HepG2 (cell line): Measurements from ENCODE around the gene GTF2I. TPM values are rescaled to one million over a fixed set of nuclear protein-coding genes. Genes with fewer than 3 reads are reported as not detected.
A peak's percentile ranks its signal among the peaks of the same experiment; 100 is the strongest.

Experiments used
- ATAC-seq: fragments of 200-7000 bp; cut with Tn5 transposase; 3 replicates; pipeline ENCODE4 v1.9.1; 2020; ENCODE audit warnings: mild to moderate bottlenecking, moderate library complexity
- BruUV-seq: library from RNA; stranded (reverse); fragments of 400-500 nt; replicated peaks from 2 replicates; lab custom pipeline; 2021; lab: Mats Ljungman, UMichigan
- CTCF ChIA-PET: fragments of 300-600 bp; formaldehyde crosslinking; extraction: SDS; loops from one replicate; lab custom pipeline; 2021; ENCODE audit warnings: low total read pairs, inconsistent platforms, low intra/inter-chr PET ratio; lab: Yijun Ruan, JAX
- POLR2A ChIA-PET: fragments of 350-600 bp; sonication (Branson Sonifier 250); formaldehyde crosslinking; loops from one replicate; lab custom pipeline; 2020; ENCODE audit warnings: antibody characterized with exemption, inconsistent platforms; lab: Yijun Ruan, JAX
- DNase-seq: peaks from one replicate; pipeline ENCODE4 v3.0.0-alpha.2; 2015; ENCODE audit warnings: low spot score
- FAIRE-seq: peaks from 3 replicates; lab custom pipeline; 2011; peaks lifted over from hg19 to GRCh38; lab: Jason Lieb, UNC
- H2AFZ ChIP-seq: one replicate; pipeline ENCODE4 v1.6.1; 2011; ENCODE audit warnings: low read length, inconsistent platforms
- H3K27ac ChIP-seq: fragments of 300-600 bp; 3 replicates; pipeline ENCODE4 v1.8.0; 2011; ENCODE audit warnings: mixed run types, mild to moderate bottlenecking, mixed read lengths, low read length, inconsistent platforms; ENCODE audit not compliant: insufficient read depth; ENCODE audit errors: extremely low read length
- H3K27me3 ChIP-seq, 2 experiments: fragments of 200-600 bp in 1 of 2; 2 replicates in 1 of 2; 3 replicates in 1 of 2; pipeline versions ENCODE4 v1.6.0 to v1.8.0; 2011; ENCODE audit warnings: low read length in 2 of 2, mild to moderate bottlenecking in 2 of 2, moderate library complexity in 2 of 2, inconsistent platforms in 1 of 2; ENCODE audit not compliant: insufficient read depth in 2 of 2, control insufficient read depth in 1 of 2
- H3K36me3 ChIP-seq, 2 experiments: fragments of 200-600 bp in 1 of 2; replicated peaks in 1 of 2; 2 replicates in 1 of 2; 3 replicates in 1 of 2; pipeline versions ENCODE4 v1.5.1 to v1.8.0; 2011; ENCODE audit warnings: low read length in 2 of 2, inconsistent platforms in 1 of 2; ENCODE audit not compliant: insufficient read depth in 2 of 2, control insufficient read depth in 1 of 2
- H3K4me1 ChIP-seq: 2 replicates; pipeline ENCODE4 v1.5.1; 2012; ENCODE audit warnings: low read length, inconsistent platforms; ENCODE audit not compliant: insufficient read depth
- H3K4me2 ChIP-seq: 2 replicates; pipeline ENCODE4 v1.6.0; 2011; ENCODE audit warnings: low read depth, low read length, inconsistent platforms
- H3K4me3 ChIP-seq, 3 experiments: fragments of 200-600 bp in 1 of 3; sonication (generic), shearing (Covaris generic) in 1 of 3; replicated peaks in 1 of 3; 2 replicates each; pipeline ENCODE4 v1.5.1; 2011 to 2016; ENCODE audit warnings: low read length in 3 of 3, inconsistent platforms in 2 of 3, low read depth in 2 of 3, mild to moderate bottlenecking in 2 of 3, control low read depth in 1 of 3, mixed read lengths in 1 of 3; ENCODE audit not compliant: insufficient read depth in 1 of 3
- H3K79me2 ChIP-seq: one replicate; pipeline ENCODE4 v1.6.1; 2011; ENCODE audit warnings: low read length, inconsistent platforms; ENCODE audit not compliant: insufficient read depth
- H3K9ac ChIP-seq: 2 replicates; pipeline ENCODE4 v1.6.0; 2011; ENCODE audit warnings: mild to moderate bottlenecking, low read depth, low read length, inconsistent platforms; ENCODE audit not compliant: insufficient read depth
- H3K9me3 ChIP-seq: 2 replicates; pipeline ENCODE4 v1.5.1; 2012; ENCODE audit warnings: mild to moderate bottlenecking, low read length
- H4K20me1 ChIP-seq: 2 replicates; pipeline ENCODE4 v1.6.0; 2011; ENCODE audit warnings: inconsistent platforms, mild to moderate bottlenecking, low read length, moderate library complexity; ENCODE audit not compliant: insufficient read depth
- MEF2D ChIP-seq: sonication (generic); formaldehyde crosslinking; IDR thresholded peaks from 2 replicates; pipeline ENCODE4 v1.5.1; 2020; ENCODE audit warnings: mild to moderate bottlenecking, missing genetic modification reagents
- NONO ChIP-seq, 2 experiments: fragments of 450-650 bp in 1 of 2; sonication (generic) in 1 of 2; formaldehyde crosslinking in 1 of 2; IDR thresholded peaks in 1 of 2; conservative IDR thresholded peaks in 1 of 2; 2 replicates each; pipeline versions ENCODE4 v1.6.1 to v1.8.0; 2017 to 2022; ENCODE audit warnings: mild to moderate bottlenecking in 1 of 2, missing genetic modification reagents in 1 of 2, moderate library complexity in 1 of 2
- RAD51 ChIP-seq: fragments of 450-650 bp; IDR thresholded peaks from 2 replicates; pipeline ENCODE4 v1.6.1; 2016; ENCODE audit warnings: borderline replicate concordance
- RBM22 ChIP-seq: fragments of 200-400 bp; formaldehyde crosslinking; optimal IDR thresholded peaks from 2 replicates; pipeline ENCODE3; 2017; ENCODE audit warnings: mild to moderate bottlenecking, low read length, moderate library complexity
- STAT6 ChIP-seq: sonication (generic); formaldehyde crosslinking; IDR thresholded peaks from 2 replicates; pipeline ENCODE4 v1.4.0; 2020; ENCODE audit warnings: missing genetic modification reagents, mild to moderate bottlenecking, borderline replicate concordance
- TFAP4 ChIP-seq: sonication (generic); IDR thresholded peaks from 2 replicates; pipeline ENCODE4 v1.6.1; 2016; ENCODE audit warnings: low read depth, borderline replicate concordance
- ZBTB38 ChIP-seq: sonication (generic); formaldehyde crosslinking; IDR thresholded peaks from 2 replicates; pipeline ENCODE4 v1.5.1; 2020; ENCODE audit warnings: mild to moderate bottlenecking, missing genetic modification reagents
- ZNF703 ChIP-seq: sonication (generic); formaldehyde crosslinking; IDR thresholded peaks from 2 replicates; pipeline ENCODE4 v1.5.1; 2020; ENCODE audit warnings: missing genetic modification reagents, mild to moderate bottlenecking, moderate library complexity, borderline replicate concordance
- ZNF709 ChIP-seq: sonication (generic); formaldehyde crosslinking; IDR thresholded peaks from 2 replicates; pipeline ENCODE4 v1.5.0; 2020; ENCODE audit warnings: mild to moderate bottlenecking, missing genetic modification reagents
- ZNF740 ChIP-seq: sonication (generic); formaldehyde crosslinking; IDR thresholded peaks from 2 replicates; pipeline ENCODE4 v1.4.0; 2020; ENCODE audit warnings: missing genetic modification reagents
- WGBS: methylation state at CpG from one replicate; pipeline ENCODE4 v1.1.6; 2017; ENCODE audit warnings: low lambda C conversion rate; 5-methylcytosine and 5-hydroxymethylcytosine counted together
- in situ Hi-C: cut with HindIII; loops from 2 replicates; pipeline ENCODE4 v1.10.0; 2017; ENCODE audit warnings: low pct_unique_long_range_greater_than_20kb; ENCODE audit not compliant: extremely low pct_ligation_motif_present
- intact Hi-C: fragments of 100-400 bp; cut with micrococcal nuclease; formaldehyde crosslinking; loops from one replicate; pipeline ENCODE4 v1.10.0; 2022; ENCODE audit not compliant: unreplicated experiment
- polyA plus RNA-seq, 8 experiments: library from polyadenylated mRNA; depleted of rRNA in 3 of 8; stranded (reverse) in 7 of 8; unstranded in 1 of 8; fragments of >200 nt; fragmentation: Illumina TruSeq in 4 of 8; extraction: Trizol in 4 of 8; gene quantifications; 2 replicates each; pipeline versions ENCODE4 v1.2.1 to v1.2.3, GENCODE V29; 2011 to 2016; ENCODE audit warnings: low read depth in 4 of 8, missing spikeins in 1 of 8, mixed read lengths in 1 of 8; ENCODE audit not compliant: insufficient read depth in 1 of 8
- total RNA-seq, 5 experiments: library from RNA; depleted of rRNA; stranded (reverse); fragments of >200 nt; fragmentation: Illumina TruSeq; extraction: Trizol; gene quantifications; 2 replicates each; pipeline ENCODE4 v1.2.3, GENCODE V29; 2016; ENCODE audit warnings: low read depth in 1 of 5

The GTF2I gene
- total and polyA plus RNA-seq, 2 of the 13 experiments (the other 11 are each of a cell fraction or from before 2014, with no cell fraction given): 74.6 to 125 TPM

- TF ChIP-seq MEF2D (CRISPR knock-in tag) (no peak), ZBTB38 (CRISPR knock-in tag) (no peak), ZNF740 (CRISPR knock-in tag) (no peak)
Measured at GRCh38 chr7:74684921-74685320, 27.4 kb downstream of the GTF2I start (continued).

GRCh38 chr7:74690474-74690873 lies 33.0 kb downstream of the GTF2I start:
- CTCF ChIA-PET: no interaction called here
- ATAC-seq: no peak
- TF ChIP-seq RBM22 (peak; percentile 80), ZNF709 (CRISPR knock-in tag) (no peak), RAD51 (no peak), TFAP4 (no peak), NONO (IDR thresholded peaks at IDR 0.05) (no peak), NONO (CRISPR knock-in tag; conservative IDR thresholded peaks at IDR 0.05) (no peak), ZNF703 (no peak), STAT6 (CRISPR knock-in tag) (no peak)
- TF ChIP-seq, all 625 proteins: peak for 1
- intact Hi-C loops: no loop called here
- Histone ChIP-seq H4K20me1 (peaks cover 15% of the 10 kb centered on the region), H3K36me3 (peaks cover 25 to 73% of the 10 kb centered on the region in 2 experiments), H3K4me1 (no peaks in the 10 kb centered on the region), H3K27ac (no peak overlapping the region), H3K9ac (no peak overlapping the region), H3K27me3 (no peaks in the 10 kb centered on the region), H3K4me3 (no peak overlapping the region), H3K79me2 (peaks cover 47% of the 10 kb centered on the region), H2AFZ (no peak overlapping the region), H3K4me2 (no peak overlapping the region), H3K9me3 (no peaks in the 10 kb centered on the region)
- in situ Hi-C loops: no loop called here
- DNase-seq (no peak), FAIRE-seq (no peak)
- no TSS peak for BruUV-seq
- 100% methylated on average over 3 of the region's 3 CpGs for WGBS
- POLR2A ChIA-PET: no interaction called here
